Measurements from ENCODE around the gene ZNF358.

GRCh38 chr19:7534531-7535046 lies 18.7 kb downstream of the ZNF358 start:
- no peak for TF ChIP-seq CTCF (IDR thresholded peaks at IDR 0.05; ENCODE audit: insufficient read depth, low read length, poor library complexity, severe bottlenecking)
- no peak for TF ChIP-seq EZH2phosphoT487 (conservative IDR thresholded peaks at IDR 0.05; ENCODE audit: low read length)

Data from SU-DHL-6 (cell line).